ENCODE measurements around the gene CHD1L. TPM values are rescaled to one million over a fixed set of nuclear protein-coding genes. Genes with fewer than 3 reads are reported as not detected.
A peak's percentile ranks its signal among the peaks of the same experiment; 100 is the strongest.

Gene CHD1L
- total and polyA plus RNA-seq, 2 of the 13 experiments (the other 11 are each of a cell fraction or from before 2014, with no cell fraction given) = 74.3 to 111 TPM

DNA sequence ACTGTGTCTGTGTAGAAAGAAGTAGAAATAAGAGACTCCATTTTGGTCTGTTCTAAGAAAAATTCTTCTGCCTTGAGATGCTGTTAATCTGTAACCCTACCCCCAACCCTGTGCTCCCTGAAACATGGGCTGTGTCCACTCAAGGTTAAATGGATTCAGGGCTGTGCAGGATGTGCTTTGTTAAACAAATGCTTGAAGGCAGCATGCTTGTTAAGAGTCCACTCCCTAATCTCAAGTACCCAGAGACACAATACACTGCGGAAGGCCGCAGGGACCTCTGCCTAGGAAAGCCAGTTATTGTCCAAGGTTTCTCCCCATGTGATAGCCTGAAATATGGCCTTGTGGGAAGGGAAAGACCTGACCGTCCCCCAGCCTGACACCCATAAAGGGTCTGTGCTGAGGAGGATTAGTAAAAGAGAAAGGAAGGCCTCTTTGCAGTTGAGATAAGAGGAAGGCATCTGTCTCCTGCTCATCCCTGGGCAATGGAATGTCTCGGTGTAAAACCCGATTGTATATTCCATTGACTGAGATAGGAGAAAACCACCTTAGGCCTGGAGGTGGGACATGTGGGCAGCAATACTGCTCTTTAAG, 2.3 kb upstream of the CHD1L start (continued):
- TF ChIP-seq MED1 (CRISPR knock-in tag; IDR thresholded peaks at IDR 0.05) (peak; percentile 92), ZNF430 (CRISPR knock-in tag; IDR thresholded peaks at IDR 0.05) (peak; percentile 35; the same call in 1 of the 2 replicates), BRD4 (CRISPR knock-in tag; IDR thresholded peaks at IDR 0.05) (peak; percentile 80), MIER2 (CRISPR knock-in tag; IDR thresholded peaks at IDR 0.05) (0 out of 2 replicates have a peak, but pooled peaks have one; percentile 17), SP5 (CRISPR knock-in tag; IDR thresholded peaks at IDR 0.05; ENCODE audit: borderline replicate concordance, low read depth) (peak; percentile 39; the same call in 1 of the 2 replicates), IRF2 (CRISPR knock-in tag; IDR thresholded peaks at IDR 0.05) (peak; percentile 64; the same call in 1 of the 2 replicates)
- TF ChIP-seq, protein P1, sequence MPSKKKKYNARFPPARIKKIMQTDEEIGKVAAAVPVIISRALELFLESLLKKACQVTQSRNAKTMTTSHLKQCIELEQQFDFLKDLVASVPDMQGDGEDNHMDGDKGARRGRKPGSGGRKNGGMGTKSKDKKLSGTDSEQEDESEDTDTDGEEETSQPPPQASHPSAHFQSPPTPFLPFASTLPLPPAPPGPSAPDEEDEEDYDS (CRISPR knock-in tag; IDR thresholded peaks at IDR 0.05) = peak; percentile 84
- TF ChIP-seq, protein P2, sequence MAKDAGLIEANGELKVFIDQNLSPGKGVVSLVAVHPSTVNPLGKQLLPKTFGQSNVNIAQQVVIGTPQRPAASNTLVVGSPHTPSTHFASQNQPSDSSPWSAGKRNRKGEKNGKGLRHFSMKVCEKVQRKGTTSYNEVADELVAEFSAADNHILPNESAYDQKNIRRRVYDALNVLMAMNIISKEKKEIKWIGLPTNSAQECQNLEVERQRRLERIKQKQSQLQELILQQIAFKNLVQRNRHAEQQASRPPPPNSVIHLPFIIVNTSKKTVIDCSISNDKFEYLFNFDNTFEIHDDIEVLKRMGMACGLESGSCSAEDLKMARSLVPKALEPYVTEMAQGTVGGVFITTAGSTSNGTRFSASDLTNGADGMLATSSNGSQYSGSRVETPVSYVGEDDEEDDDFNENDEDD (CRISPR knock-in tag; IDR thresholded peaks at IDR 0.05; ENCODE audit: borderline replicate concordance) = 0 out of 2 replicates have a peak, but pooled peaks have one; percentile 41

DNA sequence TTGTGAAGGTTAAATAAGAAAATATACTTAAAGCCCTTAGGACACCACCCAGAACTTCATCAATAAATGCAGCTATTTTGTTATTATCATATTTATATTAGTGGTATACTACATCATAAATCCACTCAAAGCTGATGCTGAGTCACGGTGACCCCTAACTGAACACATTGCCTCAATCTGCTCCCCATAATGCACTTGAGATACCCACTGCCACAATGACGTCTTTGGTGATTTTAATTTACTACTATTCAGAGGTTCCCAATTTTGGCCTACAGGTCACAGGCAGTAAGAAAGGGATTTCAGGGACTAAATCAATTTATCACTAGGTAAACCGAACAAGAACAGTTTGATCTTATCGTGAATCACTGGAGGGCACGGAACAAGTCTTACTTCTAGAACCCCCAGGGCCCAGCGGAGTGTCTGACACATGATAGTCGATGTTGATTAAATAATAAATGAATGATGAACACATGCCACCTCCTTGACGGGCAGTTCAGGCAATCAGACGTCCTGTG, 493 bp upstream of the CHD1L start:
- 59% methylated on average over 8 of the region's 9 CpGs for WGBS (ENCODE audit: low lambda C conversion rate)
- Histone ChIP-seq H3K79me2 (ENCODE audit: insufficient read depth, low read length) (peaks cover 50% of the 10 kb centered on the region), H3K27me3 (ENCODE audit: control insufficient read depth in 1 of 2, insufficient read depth in 2 of 2, low read length in 2 of 2) (no peaks in the 10 kb centered on the region; a peak in 1 of 5 replicates), H3K27ac (ENCODE audit: extremely low read length, insufficient read depth, low read length) (peak overlapping the region; percentile 93), H2AFZ (ENCODE audit: low read length) (no peak overlapping the region), H4K20me1 (ENCODE audit: insufficient read depth, low read length) (peaks cover 10% of the 10 kb centered on the region; the same call in 1 of the 2 replicates), H3K4me2 (ENCODE audit: low read depth, low read length) (peak overlapping the region; percentile 88), H3K9me3 (ENCODE audit: low read length) (no peaks in the 10 kb centered on the region), H3K9ac (ENCODE audit: insufficient read depth, low read depth, low read length) (peak overlapping the region; percentile 92), H3K36me3 (replicated peaks in 1 of 2; ENCODE audit: control insufficient read depth in 1 of 2, insufficient read depth in 2 of 2, low read length in 2 of 2) (no peaks in the 10 kb centered on the region), H3K4me3 (replicated peaks in 1 of 3; ENCODE audit: insufficient read depth in 1 of 3, low read depth in 2 of 3, low read length in 3 of 3) (peak overlapping the region in 2 of 3 experiments; percentile 30 to 89; a peak in 5 of 6 replicates), H3K4me1 (ENCODE audit: insufficient read depth, low read length) (peaks cover 80% of the 10 kb centered on the region)
- ChIA-PET POLR2A (interaction anchor here (0.6 to 3.3 kb wide), 11 partner anchors 17 to 157 kb away, joined by 3 to 31 read pairs (median 10); partner anchors contain the start of genes FMO5 and PRKAB2), CTCF (ENCODE audit: low intra/inter-chr PET ratio, low total read pairs) (interaction anchor here (1.0 to 4.3 kb wide), 7 partner anchors 17 to 75 kb away, joined by 3 to 141 read pairs (median 6); partner anchors contain the start of genes FMO5 and PRKAB2)
- DNase-seq (ENCODE audit: low spot score) (no peak), ATAC-seq (no peak), FAIRE-seq (no peak)
- BruUV-seq (replicated peaks) = TSS peak; percentile 58
- intact Hi-C loops (cut with micrococcal nuclease; ENCODE audit: unreplicated experiment) = loop anchor here (1.0 kb wide), 1 partner anchor 70 kb away; the partner anchor contains the start of gene PRKAB2
- in situ Hi-C loops (cut with HindIII; ENCODE audit: extremely low pct_ligation_motif_present, low pct_unique_long_range_greater_than_20kb) = loop anchor here (5.0 kb wide), 1 partner anchor 70 kb away; the partner anchor contains the start of gene PRKAB2
- TF ChIP-seq, protein P3, sequence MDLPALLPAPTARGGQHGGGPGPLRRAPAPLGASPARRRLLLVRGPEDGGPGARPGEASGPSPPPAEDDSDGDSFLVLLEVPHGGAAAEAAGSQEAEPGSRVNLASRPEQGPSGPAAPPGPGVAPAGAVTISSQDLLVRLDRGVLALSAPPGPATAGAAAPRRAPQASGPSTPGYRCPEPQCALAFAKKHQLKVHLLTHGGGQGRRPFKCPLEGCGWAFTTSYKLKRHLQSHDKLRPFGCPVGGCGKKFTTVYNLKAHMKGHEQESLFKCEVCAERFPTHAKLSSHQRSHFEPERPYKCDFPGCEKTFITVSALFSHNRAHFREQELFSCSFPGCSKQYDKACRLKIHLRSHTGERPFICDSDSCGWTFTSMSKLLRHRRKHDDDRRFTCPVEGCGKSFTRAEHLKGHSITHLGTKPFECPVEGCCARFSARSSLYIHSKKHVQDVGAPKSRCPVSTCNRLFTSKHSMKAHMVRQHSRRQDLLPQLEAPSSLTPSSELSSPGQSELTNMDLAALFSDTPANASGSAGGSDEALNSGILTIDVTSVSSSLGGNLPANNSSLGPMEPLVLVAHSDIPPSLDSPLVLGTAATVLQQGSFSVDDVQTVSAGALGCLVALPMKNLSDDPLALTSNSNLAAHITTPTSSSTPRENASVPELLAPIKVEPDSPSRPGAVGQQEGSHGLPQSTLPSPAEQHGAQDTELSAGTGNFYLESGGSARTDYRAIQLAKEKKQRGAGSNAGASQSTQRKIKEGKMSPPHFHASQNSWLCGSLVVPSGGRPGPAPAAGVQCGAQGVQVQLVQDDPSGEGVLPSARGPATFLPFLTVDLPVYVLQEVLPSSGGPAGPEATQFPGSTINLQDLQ (CRISPR knock-in tag; IDR thresholded peaks at IDR 0.05) = no peak
- no peak for TF ChIP-seq FIP1L1 (IDR thresholded peaks at IDR 0.05; ENCODE audit: borderline replicate concordance, insufficient read depth, low read depth, low read length)
- TF ChIP-seq GFI1 (CRISPR knock-in tag; IDR thresholded peaks at IDR 0.05; ENCODE audit: borderline replicate concordance) = 0 out of 2 replicates have a peak, but pooled peaks have one; percentile 17
- no peak for TF ChIP-seq YEATS2 (CRISPR knock-in tag; IDR thresholded peaks at IDR 0.05; ENCODE audit: borderline replicate concordance)
- TF ChIP-seq, protein P4, sequence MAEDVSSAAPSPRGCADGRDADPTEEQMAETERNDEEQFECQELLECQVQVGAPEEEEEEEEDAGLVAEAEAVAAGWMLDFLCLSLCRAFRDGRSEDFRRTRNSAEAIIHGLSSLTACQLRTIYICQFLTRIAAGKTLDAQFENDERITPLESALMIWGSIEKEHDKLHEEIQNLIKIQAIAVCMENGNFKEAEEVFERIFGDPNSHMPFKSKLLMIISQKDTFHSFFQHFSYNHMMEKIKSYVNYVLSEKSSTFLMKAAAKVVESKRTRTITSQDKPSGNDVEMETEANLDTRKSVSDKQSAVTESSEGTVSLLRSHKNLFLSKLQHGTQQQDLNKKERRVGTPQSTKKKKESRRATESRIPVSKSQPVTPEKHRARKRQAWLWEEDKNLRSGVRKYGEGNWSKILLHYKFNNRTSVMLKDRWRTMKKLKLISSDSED (CRISPR knock-in tag; IDR thresholded peaks at IDR 0.05) = no peak
- peak; percentile 26; the same call in 1 of the 2 replicates for TF ChIP-seq NFE2L2 (IDR thresholded peaks at IDR 0.05; ENCODE audit: low read length)
- TF ChIP-seq ZFYVE20 (CRISPR knock-in tag; IDR thresholded peaks at IDR 0.05; ENCODE audit: borderline replicate concordance, low read depth) = no peak
- TF ChIP-seq, protein P5, sequence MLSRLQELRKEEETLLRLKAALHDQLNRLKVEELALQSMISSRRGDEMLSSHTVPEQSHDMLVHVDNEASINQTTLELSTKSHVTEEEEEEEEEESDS (CRISPR knock-in tag; IDR thresholded peaks at IDR 0.05; ENCODE audit: borderline replicate concordance) = no peak
